H1 (cell line): ENCODE data around the gene NFKBIZ. TPM values are rescaled to one million over a fixed set of nuclear protein-coding genes. Genes with fewer than 3 reads are reported as not detected.

ENCODE experiments used
- BCL11A ChIP-seq, 2 experiments: IDR thresholded peaks; one replicate each; pipeline ENCODE4 v1.6.1; 2011; ENCODE audit warnings: low read depth in 2 of 2, low read length in 2 of 2, mild to moderate bottlenecking in 2 of 2
- CHD2 ChIP-seq: IDR thresholded peaks from 2 replicates; pipeline ENCODE4 v1.6.1; 2012; ENCODE audit warnings: low read length, improper control_type of control experiment
- CHD7 ChIP-seq: fragments of 300-600 bp; sonication (generic); IDR thresholded peaks from 2 replicates; pipeline ENCODE4 v1.7.1; 2012; ENCODE audit warnings: low read length, moderate library complexity, mild to moderate bottlenecking, inconsistent platforms; ENCODE audit not compliant: insufficient replicate concordance
- EGR1 ChIP-seq: IDR thresholded peaks from 2 replicates; pipeline ENCODE4 v1.6.1; 2011; ENCODE audit warnings: low read depth, low read length, borderline replicate concordance
- GABPA ChIP-seq: IDR thresholded peaks from 2 replicates; pipeline ENCODE4 v1.6.1; 2011; ENCODE audit warnings: mild to moderate bottlenecking, low read length, moderate library complexity, borderline replicate concordance; ENCODE audit not compliant: insufficient read depth
- HDAC2 ChIP-seq, 2 experiments: fragments of 300-600 bp in 1 of 2; sonication (generic) in 1 of 2; IDR thresholded peaks; 2 replicates each; pipeline ENCODE4 v1.6.1; 2011 to 2012; ENCODE audit warnings: low read depth in 2 of 2, low read length in 2 of 2, mild to moderate bottlenecking in 2 of 2, moderate library complexity in 2 of 2, borderline replicate concordance in 1 of 2, inconsistent platforms in 1 of 2
- NANOG ChIP-seq: IDR thresholded peaks from 2 replicates; pipeline ENCODE4 v1.6.1; 2011; ENCODE audit warnings: low read length, low read depth, mild to moderate bottlenecking, inconsistent platforms; ENCODE audit not compliant: insufficient read depth, poor library complexity, severe bottlenecking
- NRF1 ChIP-seq: IDR thresholded peaks from 2 replicates; pipeline ENCODE4 v1.6.1; 2011; ENCODE audit warnings: mild to moderate bottlenecking, low read depth, low read length, improper control_type of control experiment
- TEAD4 ChIP-seq: IDR thresholded peaks from 2 replicates; pipeline ENCODE4 v1.6.1; 2012; ENCODE audit warnings: low read depth, low read length, inconsistent platforms, mixed read lengths
- YY1 ChIP-seq: IDR thresholded peaks from 2 replicates; pipeline ENCODE4 v1.6.1; 2011; ENCODE audit warnings: low read depth, mild to moderate bottlenecking, low read length
- polyA plus RNA-seq, 7 experiments: library from polyadenylated mRNA; depleted of rRNA in 3 of 7; stranded (reverse) in 5 of 7; unstranded in 2 of 7; fragments of >200 nt in 5 of 7; fragments of 200-250 nt in 2 of 7; gene quantifications; 1 replicate in 5 of 7; 2 replicates in 1 of 7; 4 replicates in 1 of 7; pipeline versions ENCODE4 v1.2.1 to v1.2.3, GENCODE V29; 2011 to 2013; ENCODE audit warnings: missing spikeins in 2 of 7, mixed read lengths in 2 of 7
- total RNA-seq: library from RNA; stranded (reverse); fragmentation: NEBNext Ultra II Directional; extraction: Animal tissue kit (Norgen Biotek cat#: 25700); gene quantifications from 2 replicates; pipeline ENCODE4 v1.2.1, GENCODE V29; 2021

Gene NFKBIZ
- total and polyA plus RNA-seq, 2 of the 8 experiments (the other 6 are each of a cell fraction or from before 2014, with no cell fraction given): 7.2 to 24.5 TPM

- peak; percentile 82 for TF ChIP-seq CHD7
- TF ChIP-seq NANOG: peak; percentile 83
- TF ChIP-seq NRF1: no peak
- peak; percentile 53; the same call in 1 of the 2 replicates for TF ChIP-seq CHD2
- TF ChIP-seq YY1: peak; percentile 86
- no peak for TF ChIP-seq EGR1
- TF ChIP-seq HDAC2 (IDR thresholded peaks at IDR 0.05; ENCODE audit: borderline replicate concordance in 1 of 2, low read depth in 2 of 2, low read length in 2 of 2): peak in 1 of 2 experiments; percentile 94; a peak in 2 of 4 replicates
- TF ChIP-seq TEAD4: peak; percentile 100
- TF ChIP-seq BCL11A (IDR thresholded peaks at IDR 0.05; ENCODE audit: low read depth in 2 of 2, low read length in 2 of 2): peak; percentile 16 to 82
- no peak for TF ChIP-seq GABPA
Observed at GRCh38 chr3:101842245-101842934, 6.9 kb upstream of the NFKBIZ start (continued).
